Activated CD8-positive, alpha-beta T cell treated with anti-CD3 and anti-CD28 coated beads, Interleukin-2, amount 10 ng/mL, durations not matched to agents 7 days and 5 days (primary cell): Measurements from ENCODE around the gene TRAPPC5. TPM values are rescaled to one million over a fixed set of nuclear protein-coding genes. Genes with fewer than 3 reads are reported as not detected.

Source experiments
- ATAC-seq: fragments of 150-1000 bp; cut with Tn5 transposase; one replicate; pipeline ENCODE4 v1.10.0; 2021; ENCODE audit warnings: moderate library complexity
- CTCF ChIA-PET: fragments of 350-600 bp; sonication (Branson Sonifier 250); formaldehyde crosslinking; loops from one replicate; lab custom pipeline; 2021; ENCODE audit warnings: antibody characterized with exemption; lab: Charles Lee
- POLR2A ChIA-PET: fragments of 350-600 bp; sonication (Branson Sonifier 250); formaldehyde crosslinking; loops from one replicate; lab custom pipeline; 2021; ENCODE audit warnings: antibody characterized with exemption; lab: Charles Lee
- DNase-seq: peaks from one replicate; pipeline ENCODE4 v3.0.0-alpha.2; 2020
- H3K27ac Mint-ChIP-seq: one replicate; pipeline ENCODE4 v1.8.0; 2021; ENCODE audit warnings: mild to moderate bottlenecking, mixed read lengths
- H3K27me3 Mint-ChIP-seq: one replicate; pipeline ENCODE4 v1.8.0; 2021; ENCODE audit warnings: low read depth, mixed read lengths
- H3K36me3 Mint-ChIP-seq: one replicate; pipeline ENCODE4 v1.8.0; 2021; ENCODE audit warnings: low read depth, mixed read lengths
- H3K4me1 Mint-ChIP-seq: one replicate; pipeline ENCODE4 v1.8.0; 2021; ENCODE audit warnings: low read depth, mixed read lengths
- H3K4me3 Mint-ChIP-seq: one replicate; pipeline ENCODE4 v1.8.0; 2021; ENCODE audit warnings: mild to moderate bottlenecking, mixed read lengths
- H3K9me3 Mint-ChIP-seq: one replicate; pipeline ENCODE4 v1.8.0; 2022; ENCODE audit warnings: mixed read lengths; ENCODE audit not compliant: insufficient read depth
- total RNA-seq, 2 experiments: library from RNA; stranded (reverse); gene quantifications; one replicate each; pipeline ENCODE4 v1.2.3, GENCODE V29; 2021

Gene TRAPPC5
- total RNA-seq, 2 experiments from 2014 or later, result 92.8 to 95.1 TPM

DNA sequence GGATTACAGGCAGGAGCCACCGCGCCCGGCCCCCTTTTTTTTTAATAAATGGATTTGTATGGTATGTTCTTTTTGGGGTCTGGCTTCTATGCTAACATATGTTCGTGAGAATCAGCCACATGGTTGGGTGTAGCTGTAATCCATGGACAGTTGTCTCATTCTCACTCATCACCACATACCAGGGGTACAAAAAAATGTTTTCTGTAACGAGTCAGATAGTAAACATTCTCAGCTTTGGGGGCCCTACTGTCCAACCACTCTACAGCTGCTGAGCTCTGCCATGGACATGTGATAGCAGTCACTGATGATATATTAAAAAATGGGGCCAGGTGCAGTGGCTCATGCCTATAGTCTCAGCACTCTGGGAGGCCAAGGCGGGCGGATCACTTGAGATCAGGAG is 16.9 kb upstream of the TRAPPC5 start:
- POLR2A ChIA-PET, result no interaction called here

GRCh38 chr19:7665076-7665475 is 15.6 kb upstream of the TRAPPC5 start:
- POLR2A ChIA-PET, result no interaction called here
- peaks cover 14% of the 10 kb centered on the region for H3K4me1 Mint-ChIP-seq
- CTCF ChIA-PET, result interaction anchor here (1.5 kb wide), 1 partner anchor 97 kb away, joined by 5 read pairs; no protein-coding TSS in a partner anchor
- H3K36me3 Mint-ChIP-seq, result no peaks in the 10 kb centered on the region
- DNase-seq (no peak), ATAC-seq (no peak)
- H3K27me3 Mint-ChIP-seq, result peaks cover 10% of the 10 kb centered on the region
- no peaks in the 10 kb centered on the region for H3K9me3 Mint-ChIP-seq
- H3K4me3 Mint-ChIP-seq, result no peak overlapping the region
- no peak overlapping the region for H3K27ac Mint-ChIP-seq

More for the DNA sequence above, 16.9 kb upstream of the TRAPPC5 start:
- ATAC-seq (no peak), DNase-seq (no peak)
- Mint-ChIP-seq H3K27me3 (peaks cover 5% of the 10 kb centered on the region), H3K9me3 (no peaks in the 10 kb centered on the region), H3K27ac (no peak overlapping the region), H3K4me3 (no peak overlapping the region), H3K4me1 (peaks cover 3% of the 10 kb centered on the region), H3K36me3 (no peaks in the 10 kb centered on the region)
- CTCF ChIA-PET, result interaction anchor here (1.5 kb wide), 2 partner anchors 17 to 96 kb away, joined by 5 to 7 read pairs; partner anchors contain the start of gene TRAPPC5

GRCh38 chr19:7668842-7669241 is 11.8 kb upstream of the TRAPPC5 start, which contains the start of gene RETN:
TSS of gene RETN (plus strand) at chr19:7669049. CDS start at chr19:7669327, 278 bp downstream.
- H3K27ac Mint-ChIP-seq, result peak within 1 kb of the TSS; percentile 68
- ChIA-PET POLR2A (interaction anchor here (1.0 to 1.8 kb wide), 4 partner anchors 8 to 32 kb away, joined by 3 to 5 read pairs (median 4); partner anchors contain the start of gene STXBP2), CTCF (interaction anchor here (0.5 to 4.7 kb wide), 3 partner anchors 12 to 418 kb away, joined by 3 to 33 read pairs (median 6); partner anchors contain the start of gene TRAPPC5)
- ATAC-seq, result no peak
- H3K4me3 Mint-ChIP-seq, result peak within 1 kb of the TSS; percentile 30
- H3K9me3 Mint-ChIP-seq, result no peaks in the 10 kb centered on the region
- no peaks in the 10 kb centered on the region for H3K36me3 Mint-ChIP-seq
- H3K27me3 Mint-ChIP-seq, result peaks cover 19% of the 10 kb centered on the region
- no peak for DNase-seq
- H3K4me1 Mint-ChIP-seq, result peaks cover 25% of the 10 kb centered on the region

GRCh38 chr19:7669641-7670040 is 11.0 kb upstream of the TRAPPC5 start:
- Mint-ChIP-seq H3K4me1 (peaks cover 32% of the 10 kb centered on the region), H3K4me3 (peak overlapping the region; percentile 30), H3K27ac (peak overlapping the region; percentile 68), H3K36me3 (no peaks in the 10 kb centered on the region), H3K9me3 (no peaks in the 10 kb centered on the region), H3K27me3 (peaks cover 21% of the 10 kb centered on the region)
- CTCF ChIA-PET, result interaction anchor here (0.5 to 4.7 kb wide), 3 partner anchors 11 to 418 kb away, joined by 3 to 33 read pairs (median 6); partner anchors contain the start of gene TRAPPC5
- ATAC-seq (no peak), DNase-seq (no peak)
- POLR2A ChIA-PET, result interaction anchor here (0.6 to 1.6 kb wide), 4 partner anchors 9 to 499 kb away, joined by 3 to 5 read pairs (median 3); partner anchors contain the start of gene STXBP2

- H3K27ac Mint-ChIP-seq, result peak overlapping the region; percentile 52
- peak; percentile 55 for ATAC-seq
Measured at GRCh38 chr19:7670150-7670783, 10.4 kb upstream of the TRAPPC5 start.

GRCh38 chr19:7670790-7671189 is 9.8 kb upstream of the TRAPPC5 start:
- ATAC-seq, result no peak
- no peak for DNase-seq
- no peaks in the 10 kb centered on the region for H3K9me3 Mint-ChIP-seq
- no peaks in the 10 kb centered on the region for H3K36me3 Mint-ChIP-seq
- H3K4me3 Mint-ChIP-seq, result peak overlapping the region; percentile 65
- peaks cover 22% of the 10 kb centered on the region for H3K27me3 Mint-ChIP-seq
- ChIA-PET POLR2A (interaction anchor here (0.8 kb wide), 1 partner anchor 14 kb away, joined by 3 read pairs; no protein-coding TSS in a partner anchor), CTCF (interaction anchor here (1.1 to 4.7 kb wide), 3 partner anchors 10 to 233 kb away, joined by 3 to 33 read pairs (median 4); partner anchors contain the start of genes MAP2K7 and TRAPPC5)
- H3K27ac Mint-ChIP-seq, result no peak overlapping the region
- peaks cover 33% of the 10 kb centered on the region for H3K4me1 Mint-ChIP-seq

More at GRCh38 chr19:7670150-7670783, 10.4 kb upstream of the TRAPPC5 start:
- Mint-ChIP-seq H3K4me1 (peaks cover 32% of the 10 kb centered on the region), H3K27me3 (peaks cover 22% of the 10 kb centered on the region), H3K36me3 (no peaks in the 10 kb centered on the region), H3K9me3 (no peaks in the 10 kb centered on the region), H3K4me3 (peak overlapping the region; percentile 65)
- ChIA-PET CTCF (interaction anchor here (1.1 to 4.7 kb wide), 4 partner anchors 11 to 234 kb away, joined by 3 to 33 read pairs (median 5); partner anchors contain the start of genes MAP2K7 and TRAPPC5), POLR2A (interaction anchor here (0.6 to 1.0 kb wide), 2 partner anchors 9 to 500 kb away, joined by 3 read pairs; no protein-coding TSS in a partner anchor)
- peak; percentile 62 for DNase-seq

DNA sequence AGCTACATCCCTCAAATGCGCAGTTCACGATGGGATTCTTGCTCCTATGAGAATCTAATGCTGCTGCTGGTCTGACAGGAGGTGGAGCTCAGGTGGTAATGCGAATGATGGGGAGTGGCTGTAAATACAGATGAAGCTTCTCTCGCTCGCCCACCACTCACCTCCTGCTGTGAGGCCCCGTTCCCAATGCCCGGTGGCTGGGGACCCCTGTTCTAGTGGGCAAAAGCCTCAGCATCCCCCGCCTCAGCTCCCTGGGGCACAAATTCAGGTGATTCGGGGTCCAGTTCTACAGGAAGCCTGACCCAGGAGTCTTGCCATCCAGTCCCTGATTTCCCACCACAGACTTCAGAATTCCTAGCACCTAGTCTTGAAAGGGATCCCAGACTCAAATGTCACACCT is 8.1 kb upstream of the TRAPPC5 start:
- POLR2A ChIA-PET, result no interaction called here
- H3K4me3 Mint-ChIP-seq, result no peak overlapping the region
- peaks cover 22% of the 10 kb centered on the region for H3K27me3 Mint-ChIP-seq
- H3K4me1 Mint-ChIP-seq, result peaks cover 50% of the 10 kb centered on the region
- CTCF ChIA-PET, result no interaction called here
- no peak for DNase-seq
- H3K27ac Mint-ChIP-seq, result no peak overlapping the region
- H3K36me3 Mint-ChIP-seq, result no peaks in the 10 kb centered on the region
- no peak for ATAC-seq
- no peaks in the 10 kb centered on the region for H3K9me3 Mint-ChIP-seq

DNA sequence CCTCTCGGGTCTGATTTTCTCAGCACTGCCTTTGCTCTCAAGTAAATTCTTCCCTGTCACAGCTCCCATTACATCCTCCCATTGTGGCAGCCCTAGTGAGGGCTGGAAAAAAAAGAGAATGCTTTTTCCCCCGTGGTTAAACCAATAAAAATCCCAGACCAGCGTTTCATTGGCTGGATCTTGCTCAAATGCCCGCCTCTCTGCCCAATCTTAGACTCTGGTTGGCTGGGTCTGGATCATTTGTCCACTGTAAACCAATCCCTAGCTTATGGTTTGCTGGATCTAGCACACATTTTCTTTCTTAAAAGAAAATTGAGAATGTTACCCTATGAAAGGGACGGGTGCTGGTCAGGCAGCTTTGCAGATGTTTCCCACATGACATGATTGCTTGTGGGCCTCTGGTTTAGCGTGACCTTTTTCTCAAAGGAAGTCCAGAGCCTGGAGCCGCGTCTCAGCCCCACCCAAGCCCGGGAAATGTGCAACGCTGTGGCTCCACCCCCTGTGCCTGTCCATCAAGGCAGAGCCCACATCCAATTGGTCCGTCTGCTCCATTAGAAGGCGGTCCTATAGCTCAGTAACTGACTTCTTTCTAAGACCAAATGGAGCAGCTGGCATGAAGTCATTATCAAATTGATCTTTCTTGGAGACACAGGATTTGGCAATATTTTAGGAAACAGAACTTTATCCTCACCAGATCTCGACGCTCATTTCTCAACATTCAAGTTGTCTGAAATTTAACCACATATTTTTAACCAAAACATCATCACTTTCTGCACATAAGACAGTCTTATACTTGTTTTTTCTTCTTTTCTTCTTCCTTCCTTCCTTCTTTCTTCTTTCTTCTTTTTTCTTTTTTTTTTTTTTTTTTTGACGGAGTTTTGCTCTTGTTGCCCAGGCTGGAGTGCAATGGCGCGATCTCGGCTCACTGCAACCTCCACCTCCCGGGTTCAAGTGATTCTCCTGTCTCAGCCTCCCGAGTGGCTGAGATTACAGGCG is 6.3 kb upstream of the TRAPPC5 start:
- ATAC-seq, result peak; percentile 45
- Mint-ChIP-seq H3K27me3 (peaks cover 30% of the 10 kb centered on the region), H3K36me3 (no peaks in the 10 kb centered on the region), H3K4me3 (no peak overlapping the region), H3K27ac (no peak overlapping the region), H3K9me3 (no peaks in the 10 kb centered on the region), H3K4me1 (peaks cover 57% of the 10 kb centered on the region)
- ChIA-PET POLR2A (no interaction called here), CTCF (interaction anchor here (1.0 kb wide), 1 partner anchor 17 kb away, joined by 4 read pairs; no protein-coding TSS in a partner anchor)
- DNase-seq, result peak; percentile 48

- H3K27me3 Mint-ChIP-seq, result peaks cover 23% of the 10 kb centered on the region
- CTCF ChIA-PET, result interaction anchor here (3.1 kb wide), 1 partner anchor 123 kb away, joined by 12 read pairs; no protein-coding TSS in a partner anchor
- H3K4me3 Mint-ChIP-seq, result peak overlapping the region; percentile 25
- DNase-seq (no peak), ATAC-seq (no peak)
- no peak overlapping the region for H3K27ac Mint-ChIP-seq
- H3K4me1 Mint-ChIP-seq, result peaks cover 55% of the 10 kb centered on the region
- no peaks in the 10 kb centered on the region for H3K36me3 Mint-ChIP-seq
- H3K9me3 Mint-ChIP-seq, result no peaks in the 10 kb centered on the region
- POLR2A ChIA-PET, result interaction anchor here (0.5 kb wide), 1 partner anchor 39 kb away, joined by 5 read pairs; no protein-coding TSS in a partner anchor
Measured at GRCh38 chr19:7676376-7676775, 4.3 kb upstream of the TRAPPC5 start.

GRCh38 chr19:7676854-7677253 is 3.8 kb upstream of the TRAPPC5 start, which contains the start of gene MCEMP1:
TSS of gene MCEMP1 (plus strand) at chr19:7677090. CDS start at chr19:7677121, 31 bp downstream.
- no peak within 1 kb of the TSS for H3K27ac Mint-ChIP-seq

More at GRCh38 chr19:7676854-7677253, 3.8 kb upstream of the TRAPPC5 start, which contains the start of gene MCEMP1:
- Mint-ChIP-seq H3K9me3 (no peaks in the 10 kb centered on the region), H3K4me3 (peak within 1 kb of the TSS; percentile 25), H3K36me3 (peaks cover 2% of the 10 kb centered on the region), H3K27me3 (peaks cover 20% of the 10 kb centered on the region), H3K4me1 (peaks cover 56% of the 10 kb centered on the region)
- ATAC-seq (no peak), DNase-seq (no peak)
- ChIA-PET CTCF (interaction anchor here (1.5 to 3.1 kb wide), 2 partner anchors 109 to 123 kb away, joined by 5 to 12 read pairs; no protein-coding TSS in a partner anchor), POLR2A (interaction anchor here (0.5 to 1.1 kb wide), 3 partner anchors 38 to 47 kb away, joined by 3 to 5 read pairs (median 3); partner anchors contain the start of genes PET100, STXBP2 and XAB2)
